Spleen (tissue), 11 donors: Measurements from ENCODE around the gene SLC38A10. TPM values are rescaled to one million over a fixed set of nuclear protein-coding genes. Genes with fewer than 3 reads are reported as not detected.
A peak's percentile ranks its signal among the peaks of the same experiment; 100 is the strongest.

ENCODE experiments used
- DNase-seq: peaks from one replicate; pipeline ENCODE4 v3.0.0-alpha.2; 2020
- H3K27ac ChIP-seq, 8 donors: fragments of 200-600 bp; sonication (generic) in 7 of 8; 1 replicate in 4 of 8; 2 replicates in 4 of 8; pipeline versions ENCODE4 v1.5.0 to v1.8.0; 2016 to 2021; ENCODE audit warnings: inconsistent platforms in 4 of 8, mild to moderate bottlenecking in 4 of 8, moderate library complexity in 1 of 8
- H3K27me3 ChIP-seq, 7 donors: fragments of 200-600 bp; sonication (generic) in 6 of 7; replicated peaks in 1 of 7; 1 replicate in 4 of 7; 2 replicates in 3 of 7; pipeline versions ENCODE4 v1.5.0 to v1.8.0; 2016 to 2021; ENCODE audit warnings: inconsistent platforms in 3 of 7, mild to moderate bottlenecking in 1 of 7
- H3K36me3 ChIP-seq, 6 donors: fragments of 200-600 bp; sonication (generic) in 5 of 6; 1 replicate in 4 of 6; 2 replicates in 2 of 6; pipeline versions ENCODE4 v1.5.0 to v1.8.0; 2016 to 2021; ENCODE audit warnings: inconsistent platforms in 2 of 6
- H3K4me1 ChIP-seq, 6 donors: fragments of 200-600 bp; sonication (generic) in 5 of 6; 1 replicate in 3 of 6; 2 replicates in 3 of 6; pipeline versions ENCODE4 v1.5.0 to v1.8.0; 2016 to 2021; ENCODE audit warnings: inconsistent platforms in 3 of 6
- H3K4me3 ChIP-seq, 8 donors: fragments of 200-600 bp; sonication (generic) in 7 of 8; 1 replicate in 4 of 8; 2 replicates in 4 of 8; pipeline versions ENCODE4 v1.5.0 to v1.8.0; 2016 to 2021; ENCODE audit warnings: inconsistent platforms in 4 of 8, mild to moderate bottlenecking in 4 of 8, moderate library complexity in 2 of 8
- H3K9me3 ChIP-seq, 8 donors: fragments of 200-600 bp; sonication (generic) in 7 of 8; 1 replicate in 4 of 8; 2 replicates in 4 of 8; pipeline versions ENCODE4 v1.5.0 to v1.8.0; 2016 to 2021; ENCODE audit warnings: inconsistent platforms in 4 of 8
- POLR2A ChIP-seq, 3 donors: fragments of 450-650 bp; IDR thresholded peaks; one replicate each; pipeline ENCODE4 v1.5.1; 2017; ENCODE audit warnings: antibody characterized with exemption in 3 of 3, mild to moderate bottlenecking in 1 of 3
- POLR2AphosphoS5 ChIP-seq, 3 donors: sonication (generic); formaldehyde crosslinking; IDR thresholded peaks; one replicate each; pipeline ENCODE4 v1.5.1; 2017; ENCODE audit warnings: antibody characterized with exemption in 3 of 3
- WGBS, 5 donors: extraction: QIAGEN DNeasy Blood & Tissue Kit in 3 of 5; methylation state at CpG; one replicate each; pipeline versions ENCODE4 v1.1.5 to v1.1.7; 2013 to 2018; 5-methylcytosine and 5-hydroxymethylcytosine counted together
- intact Hi-C: fragments of 100-400 bp; cut with DNase I; formaldehyde crosslinking; loops from one replicate; pipeline ENCODE4 v1.15.0; 2023; ENCODE audit warnings: low total_unique reads
- polyA plus RNA-seq, 3 donors: library from polyadenylated mRNA; stranded (reverse); fragments of 200-250 nt; gene quantifications; one replicate each; pipeline ENCODE4 v1.2.1, GENCODE V29; 2013
- total RNA-seq, 7 donors: library from RNA; depleted of rRNA in 3 of 7; stranded (reverse); fragments of >200 nt in 3 of 7; fragmentation: NEBNext Ultra II Directional in 4 of 7; extraction: Animal tissue kit (Norgen Biotek cat#: 25700) in 4 of 7; gene quantifications; one replicate each; pipeline versions ENCODE4 v1.1.0 to v1.2.1, GENCODE V29; 2016 to 2021
- TF ChIP-seq, protein P1 (sequence below), 11 experiments: fragments of 200-600 bp in 7 of 11; fragments of 450-650 bp in 4 of 11; sonication (generic) in 4 of 11; IDR thresholded peaks in 8 of 11; conservative IDR thresholded peaks in 3 of 11; 1 replicate in 7 of 11; 2 replicates in 4 of 11; pipeline versions ENCODE4 v1.4.0 to v1.8.0; 2016 to 2021; ENCODE audit warnings: antibody characterized with exemption in 11 of 11, inconsistent platforms in 4 of 11, mild to moderate bottlenecking in 1 of 11
- donor health status: healthy with polysubstance abuse.
- donor health status: DM: no; HTN: no; CAD: no; lungs with moderate emphysema.
- donor health status: DM: no; HTN: no; CAD: no.
- donor health status: Bipolar disorder and iron deficiency.
- donor health status: healthy.
- donor health status: DM: no; HTN: no; CAD: no.
- donor health status: DM: yes; HTN: yes; CAD: no.

SLC38A10 gene
- total and polyA plus RNA-seq, 10 donors: 54.9 to 112 (median 86.6) TPM

DNA sequence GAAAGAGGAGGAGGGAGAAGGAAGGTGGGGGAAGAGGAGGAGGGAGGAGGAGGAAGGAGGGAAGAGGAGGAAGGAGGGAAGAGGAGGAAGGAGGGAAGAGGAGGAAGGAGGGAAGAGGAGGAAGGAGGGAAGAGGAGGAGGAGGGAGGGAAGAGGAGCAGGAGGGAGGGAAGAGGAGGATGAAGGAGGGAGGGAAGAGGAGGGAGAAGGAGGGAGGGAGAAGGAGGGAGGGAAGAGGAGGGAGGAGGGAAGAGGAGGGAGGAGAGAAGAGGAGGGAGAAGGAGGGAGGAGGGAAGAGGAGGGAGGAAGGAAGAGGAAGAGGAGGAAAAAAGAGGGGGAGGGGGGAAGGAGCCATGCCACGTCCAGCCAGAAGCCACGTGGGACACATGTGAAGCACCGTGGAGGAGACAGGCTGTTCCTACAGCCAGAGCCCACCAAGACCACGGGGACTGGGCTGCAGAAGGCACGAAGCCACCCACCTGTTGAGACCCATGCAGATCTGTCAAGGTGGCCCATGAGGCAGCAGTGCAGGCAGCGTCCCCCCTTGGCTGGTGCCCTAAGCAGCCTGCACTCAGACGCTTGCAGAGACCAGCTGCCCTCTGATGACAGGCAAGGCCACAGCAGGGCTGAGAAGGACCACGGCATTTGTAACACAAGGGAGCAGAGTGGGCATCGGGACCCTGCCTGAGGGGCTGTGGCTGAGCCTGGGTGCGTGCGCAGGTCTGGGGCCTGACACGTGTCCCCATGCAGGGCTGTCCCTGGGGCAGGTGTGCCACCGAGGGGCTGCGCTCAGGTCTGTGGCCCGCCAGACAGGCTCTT lies 45.7 kb downstream of the SLC38A10 start:
- Histone ChIP-seq H3K4me3 (no peak overlapping the region), H3K9me3 (no peaks in the 10 kb centered on the region), H3K27me3 (no peaks in the 10 kb centered on the region), H3K4me1 (peaks cover 0 to 47% (median 15%) of the 10 kb centered on the region in 6 donors), H3K27ac (no peak overlapping the region), H3K36me3 (peaks cover 0 to 85% (median 37%) of the 10 kb centered on the region in 6 donors)
- intact Hi-C loops: loop anchor here (10.0 kb wide), 1 partner anchor 235 kb away; no protein-coding TSS in a partner anchor
- peak in 1 of 3 donors; percentile 55 for TF ChIP-seq POLR2AphosphoS5 (IDR thresholded peaks at IDR 0.05)
- TF ChIP-seq, protein P1, sequence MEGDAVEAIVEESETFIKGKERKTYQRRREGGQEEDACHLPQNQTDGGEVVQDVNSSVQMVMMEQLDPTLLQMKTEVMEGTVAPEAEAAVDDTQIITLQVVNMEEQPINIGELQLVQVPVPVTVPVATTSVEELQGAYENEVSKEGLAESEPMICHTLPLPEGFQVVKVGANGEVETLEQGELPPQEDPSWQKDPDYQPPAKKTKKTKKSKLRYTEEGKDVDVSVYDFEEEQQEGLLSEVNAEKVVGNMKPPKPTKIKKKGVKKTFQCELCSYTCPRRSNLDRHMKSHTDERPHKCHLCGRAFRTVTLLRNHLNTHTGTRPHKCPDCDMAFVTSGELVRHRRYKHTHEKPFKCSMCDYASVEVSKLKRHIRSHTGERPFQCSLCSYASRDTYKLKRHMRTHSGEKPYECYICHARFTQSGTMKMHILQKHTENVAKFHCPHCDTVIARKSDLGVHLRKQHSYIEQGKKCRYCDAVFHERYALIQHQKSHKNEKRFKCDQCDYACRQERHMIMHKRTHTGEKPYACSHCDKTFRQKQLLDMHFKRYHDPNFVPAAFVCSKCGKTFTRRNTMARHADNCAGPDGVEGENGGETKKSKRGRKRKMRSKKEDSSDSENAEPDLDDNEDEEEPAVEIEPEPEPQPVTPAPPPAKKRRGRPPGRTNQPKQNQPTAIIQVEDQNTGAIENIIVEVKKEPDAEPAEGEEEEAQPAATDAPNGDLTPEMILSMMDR (IDR thresholded peaks at IDR 0.05 in 8 of 11, conservative IDR thresholded peaks at IDR 0.05 in 3 of 11): no peak
- WGBS, 5 donors: 85 to 94% (median 91%) methylated on average over 11 to 15 of the region's 15 CpGs
- no peak for DNase-seq

DNA sequence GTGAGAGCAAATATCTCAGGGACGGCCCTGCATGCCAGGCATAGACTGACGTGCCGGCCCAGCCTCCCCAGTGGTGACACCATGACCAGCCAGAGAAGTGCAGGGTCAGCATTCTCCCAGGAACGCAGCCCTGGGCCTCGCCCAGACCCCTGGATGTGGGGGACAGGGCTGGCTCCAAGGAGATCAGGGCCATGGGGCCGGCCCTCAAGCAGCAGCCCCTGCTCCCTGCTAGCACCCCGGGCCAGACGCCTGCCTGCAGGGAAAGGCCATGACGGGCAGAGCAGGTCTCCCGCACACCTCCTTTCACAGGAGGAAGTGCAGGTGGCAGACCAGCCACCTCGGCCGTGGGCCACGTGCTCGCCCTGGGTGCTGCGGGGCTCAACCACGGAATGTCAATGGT lies 46.5 kb downstream of the SLC38A10 start:
- H3K9me3 ChIP-seq: no peaks in the 10 kb centered on the region

DNA sequence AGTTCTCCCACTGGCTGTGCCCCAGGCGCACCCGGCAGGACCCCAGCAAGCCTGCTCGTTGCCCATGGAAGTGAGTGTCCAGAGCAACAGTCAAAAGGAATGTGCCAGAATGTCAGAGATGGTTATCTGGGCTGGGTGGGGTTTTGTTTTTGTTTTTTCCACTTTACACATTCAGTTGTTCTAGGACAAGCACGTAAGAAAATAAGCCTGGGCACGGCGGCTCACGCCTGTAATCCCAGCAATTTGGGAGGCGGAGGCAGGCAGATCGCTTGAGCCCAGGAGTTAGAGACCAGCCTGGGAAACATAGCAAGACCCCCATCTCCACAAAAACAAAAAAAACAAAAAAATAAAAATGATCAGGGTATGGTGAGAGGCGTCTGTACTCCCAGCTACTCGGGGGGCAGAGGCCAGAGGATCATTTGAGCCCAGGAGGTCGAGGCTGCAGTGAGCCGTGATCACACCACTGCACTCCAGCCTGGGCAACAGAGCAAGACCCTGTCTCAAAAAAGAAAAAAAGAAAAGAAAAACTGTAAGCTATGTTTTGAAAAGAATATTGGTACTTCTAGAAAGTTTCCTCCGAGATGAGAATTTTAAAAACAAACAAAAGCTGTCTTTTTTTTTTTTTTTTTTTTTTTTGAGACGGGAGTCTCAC lies 47.6 kb downstream of the SLC38A10 start:
- 87 to 96% (median 92%) methylated on average over 14 to 15 of the region's 15 CpGs for WGBS, 5 donors
- Histone ChIP-seq H3K27me3 (no peaks in the 10 kb centered on the region), H3K9me3 (no peaks in the 10 kb centered on the region), H3K27ac (no peak overlapping the region), H3K4me3 (no peak overlapping the region), H3K4me1 (peaks cover 0 to 42% (median 12%) of the 10 kb centered on the region in 6 donors), H3K36me3 (peaks cover 0 to 77% (median 33%) of the 10 kb centered on the region in 6 donors)
- TF ChIP-seq, protein P1 (IDR thresholded peaks at IDR 0.05 in 8 of 11, conservative IDR thresholded peaks at IDR 0.05 in 3 of 11): no peak
- TF ChIP-seq POLR2AphosphoS5 (IDR thresholded peaks at IDR 0.05) (peak in 1 of 3 donors; percentile 54), POLR2A (IDR thresholded peaks at IDR 0.05) (no peak)
- peak; percentile 16 for DNase-seq
- intact Hi-C loops: no loop called here

More for the DNA sequence above, 46.5 kb downstream of the SLC38A10 start:
- DNase-seq: no peak
- intact Hi-C loops: no loop called here
- no peak overlapping the region for H3K27ac ChIP-seq
- 82 to 89% (median 87%) methylated on average over 10 to 16 of the region's 16 CpGs for WGBS, 5 donors
- no peak overlapping the region for H3K4me3 ChIP-seq
- peaks cover 0 to 84% (median 37%) of the 10 kb centered on the region in 6 donors for H3K36me3 ChIP-seq
- TF ChIP-seq, protein P1 (IDR thresholded peaks at IDR 0.05 in 8 of 11, conservative IDR thresholded peaks at IDR 0.05 in 3 of 11): no peak
- peak; percentile 22 to 63 (median 35) for TF ChIP-seq POLR2AphosphoS5 (IDR thresholded peaks at IDR 0.05)
- no peaks in the 10 kb centered on the region for H3K27me3 ChIP-seq
- H3K4me1 ChIP-seq: peaks cover 0 to 43% (median 15%) of the 10 kb centered on the region in 6 donors
